ENCODE measurements around the gene PTPN6.

PTPN6 gene

DNA sequence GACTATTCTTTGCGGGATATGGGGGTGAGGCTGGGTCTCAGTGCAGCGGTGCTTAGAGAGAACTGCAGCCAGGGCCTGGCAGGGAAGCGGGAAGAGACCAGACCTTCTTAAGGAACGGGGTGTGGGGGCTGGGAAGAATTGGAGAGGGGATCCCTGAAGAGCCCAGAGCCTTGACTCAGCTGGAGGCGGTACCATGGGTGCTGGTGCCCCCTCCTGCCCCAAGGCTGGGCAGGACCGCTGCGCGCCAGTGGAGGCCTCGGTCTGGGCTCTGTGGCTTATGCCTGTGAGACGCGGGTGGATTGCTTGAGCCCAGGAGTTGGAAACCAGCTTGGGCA is 8.9 kb upstream of the PTPN6 start:
- no peak for DNase-seq

GRCh38 chr12:6943389-6943721 is 7.8 kb upstream of the PTPN6 start:
- DNase-seq: peak; percentile 99

GRCh38 chr12:6943722-6944380 is 7.3 kb upstream of the PTPN6 start, which contains the start of the genes C12orf57 and RNU7-1:
TSS of gene C12orf57 (plus strand) at chr12:6944022. CDS start at chr12:6944122, 100 bp downstream.
TSS of gene RNU7-1 (plus strand) at chr12:6943816.
- DNase-seq: peak; percentile 99

DNA sequence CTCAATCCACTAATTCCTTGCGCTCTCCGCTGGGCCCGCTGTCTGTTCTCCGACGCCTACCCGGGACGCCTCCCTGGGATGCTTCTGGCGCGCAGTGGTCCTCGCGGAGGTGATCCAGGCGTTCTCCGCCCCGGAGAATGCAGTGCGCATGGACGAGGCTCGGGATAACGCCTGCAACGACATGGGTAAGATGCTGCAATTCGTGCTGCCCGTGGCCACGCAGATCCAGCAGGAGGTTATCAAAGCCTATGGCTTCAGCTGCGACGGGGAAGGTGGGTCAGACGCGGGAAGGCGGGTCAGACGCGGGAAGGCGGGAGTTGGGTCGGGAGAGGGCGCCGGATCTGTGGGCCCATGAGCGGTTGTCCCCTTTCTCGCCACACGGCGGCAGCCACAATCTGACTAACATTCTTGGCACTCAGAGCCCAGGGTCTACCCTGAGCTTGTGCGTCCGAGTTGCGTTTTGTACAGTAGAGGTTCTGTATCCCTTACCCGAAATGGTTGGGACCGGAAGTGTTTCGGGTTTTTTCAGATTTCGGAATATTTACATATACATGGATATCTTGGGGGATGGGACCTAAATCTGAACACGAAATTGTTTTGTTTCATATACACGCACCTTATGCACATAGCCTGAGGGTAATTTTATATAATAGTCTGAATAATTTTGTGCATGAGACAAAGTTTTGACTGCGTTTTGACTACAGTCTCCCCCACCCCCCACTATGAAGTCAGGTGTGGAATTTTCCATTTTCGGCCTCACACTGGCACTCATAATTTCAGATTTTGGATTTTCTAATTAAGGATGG is 6.6 kb upstream of the PTPN6 start:
- DNase-seq: peak; percentile 88

DNA sequence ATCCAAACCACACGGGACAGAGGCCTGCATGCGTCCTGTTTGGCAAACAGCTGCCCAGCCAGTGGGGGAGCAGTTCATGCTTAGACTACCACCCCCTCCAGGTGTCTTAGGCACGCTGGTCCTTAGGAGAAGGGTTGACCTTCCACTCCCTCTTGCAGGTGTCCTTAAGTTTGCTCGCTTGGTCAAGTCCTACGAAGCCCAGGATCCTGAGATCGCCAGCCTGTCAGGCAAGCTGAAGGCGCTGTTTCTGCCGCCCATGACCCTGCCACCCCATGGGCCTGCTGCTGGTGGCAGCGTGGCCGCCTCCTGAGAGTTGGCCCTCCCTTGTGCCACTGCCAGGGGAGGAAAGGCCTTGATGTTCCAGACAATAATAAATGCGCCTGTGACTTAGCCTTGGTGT is 5.5 kb upstream of the PTPN6 start:
- no peak for DNase-seq

- DNase-seq: peak; percentile 87
Measured at GRCh38 chr12:6946033-6946919, 4.9 kb upstream of the PTPN6 start.

GRCh38 chr12:6946920-6947374 is 4.2 kb upstream of the PTPN6 start:
- DNase-seq: no peak

DNA sequence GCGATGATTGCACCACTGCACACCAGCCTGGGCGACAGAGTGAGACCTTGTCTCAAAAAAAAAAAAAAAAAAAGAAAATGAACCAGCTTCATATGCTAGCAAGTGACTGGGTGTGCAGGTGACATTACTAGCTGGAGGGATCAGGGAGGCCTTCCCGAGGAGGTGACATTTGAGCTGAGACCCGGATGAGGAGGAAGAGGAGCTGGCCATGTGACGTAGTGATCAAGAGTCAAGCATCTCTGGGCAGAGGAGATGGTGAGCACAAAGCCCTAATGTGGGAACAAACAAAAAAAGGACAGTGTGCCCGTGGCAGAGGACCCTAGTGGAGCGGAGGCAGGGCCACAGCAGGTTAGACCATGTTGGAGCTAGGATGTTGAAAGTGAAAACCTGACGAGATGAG is 3.5 kb upstream of the PTPN6 start:
- DNase-seq: no peak

DNA sequence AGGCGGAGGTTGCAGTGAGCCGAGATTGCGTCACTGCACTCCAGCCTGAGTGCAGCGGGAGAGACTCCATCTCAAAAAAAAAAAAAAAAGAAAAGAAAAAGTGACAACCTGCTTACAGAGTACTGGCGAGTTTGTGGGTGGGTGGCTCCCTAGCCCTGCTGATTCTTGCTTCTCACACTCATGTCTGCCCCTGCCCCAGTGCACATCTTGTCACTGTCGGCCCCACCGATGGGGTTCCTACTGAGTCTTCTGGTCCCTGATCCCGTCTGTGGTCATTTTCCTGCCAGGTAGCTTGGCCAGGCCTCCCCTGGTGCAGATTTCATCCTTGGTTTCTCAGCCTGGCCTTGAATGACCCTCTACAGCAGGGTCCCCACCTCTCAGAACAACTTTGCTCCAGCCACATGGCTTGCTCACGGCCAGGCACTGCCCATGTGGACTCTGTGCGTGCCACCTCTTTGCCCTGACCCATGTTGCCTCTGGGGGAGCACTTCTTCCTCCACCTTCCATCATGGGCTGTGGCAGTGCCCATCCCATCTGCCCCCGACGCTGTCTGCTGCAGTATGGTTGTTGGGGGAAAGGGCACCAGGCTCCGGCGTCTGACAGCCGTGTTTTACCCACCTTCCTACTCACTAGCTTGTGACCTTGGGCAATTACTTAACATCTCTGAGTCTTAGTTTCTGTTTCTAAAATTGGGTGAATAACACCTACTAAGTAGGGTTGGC is 2.1 kb upstream of the PTPN6 start:
- no peak for DNase-seq

DNA sequence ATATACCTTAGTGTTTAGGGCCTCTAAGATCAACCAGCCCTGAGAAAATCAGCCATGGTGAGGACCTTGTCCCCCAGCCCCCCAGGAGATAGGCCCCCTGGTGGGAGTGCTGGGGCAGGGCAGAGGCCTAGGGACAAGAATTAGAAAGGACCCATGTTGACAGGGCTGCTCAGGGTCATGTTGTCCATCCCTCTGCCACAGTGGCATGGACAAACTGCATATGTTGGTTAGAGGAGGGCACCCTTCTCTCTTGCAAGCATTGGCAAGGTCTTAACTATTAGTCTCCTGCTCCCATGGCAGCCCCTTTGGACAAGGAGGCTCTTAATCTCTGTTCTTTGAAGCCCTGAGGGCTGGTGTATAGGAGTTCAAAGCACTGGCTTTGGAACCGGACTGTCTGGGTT is 755 bp upstream of the PTPN6 start:
- DNase-seq: no peak

- DNase-seq: no peak
Measured at GRCh38 chr12:6951551-6952120, 480 bp downstream of the PTPN6 start.

- DNase-seq: no peak
Measured at GRCh38 chr12:6952121-6952862, 1.1 kb downstream of the PTPN6 start.

DNA sequence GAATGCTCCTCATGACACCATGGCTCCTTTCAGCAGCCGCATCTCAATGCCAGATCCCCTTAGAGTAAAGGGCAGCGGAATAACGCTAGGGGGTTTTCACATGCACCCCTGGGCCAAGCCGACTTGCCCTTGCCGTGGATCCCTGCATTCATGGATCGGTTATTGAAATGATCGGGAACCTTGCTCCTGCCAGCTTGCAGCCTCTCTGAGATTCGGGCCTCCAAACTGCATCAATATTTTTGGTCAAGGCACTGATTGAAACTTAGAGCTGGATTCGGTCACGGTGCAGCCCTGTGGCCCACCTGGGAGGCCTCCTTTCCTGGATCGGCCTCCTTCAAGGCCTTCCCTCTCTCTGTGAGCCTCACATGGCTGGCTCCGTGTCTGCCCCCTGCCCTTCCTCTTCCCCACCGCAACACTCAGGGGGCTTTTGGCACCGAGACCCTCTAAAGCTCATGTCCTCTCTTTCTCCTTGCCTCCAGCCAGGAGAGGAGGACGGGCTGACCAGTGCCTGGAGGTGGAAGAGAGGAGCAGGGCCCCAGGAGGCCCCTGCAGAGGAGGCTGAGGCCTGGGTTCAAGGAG is 1.8 kb downstream of the PTPN6 start:
- no peak for DNase-seq

GRCh38 chr12:6953442-6954315 is 2.5 kb downstream of the PTPN6 start:
- no peak for DNase-seq

DNA sequence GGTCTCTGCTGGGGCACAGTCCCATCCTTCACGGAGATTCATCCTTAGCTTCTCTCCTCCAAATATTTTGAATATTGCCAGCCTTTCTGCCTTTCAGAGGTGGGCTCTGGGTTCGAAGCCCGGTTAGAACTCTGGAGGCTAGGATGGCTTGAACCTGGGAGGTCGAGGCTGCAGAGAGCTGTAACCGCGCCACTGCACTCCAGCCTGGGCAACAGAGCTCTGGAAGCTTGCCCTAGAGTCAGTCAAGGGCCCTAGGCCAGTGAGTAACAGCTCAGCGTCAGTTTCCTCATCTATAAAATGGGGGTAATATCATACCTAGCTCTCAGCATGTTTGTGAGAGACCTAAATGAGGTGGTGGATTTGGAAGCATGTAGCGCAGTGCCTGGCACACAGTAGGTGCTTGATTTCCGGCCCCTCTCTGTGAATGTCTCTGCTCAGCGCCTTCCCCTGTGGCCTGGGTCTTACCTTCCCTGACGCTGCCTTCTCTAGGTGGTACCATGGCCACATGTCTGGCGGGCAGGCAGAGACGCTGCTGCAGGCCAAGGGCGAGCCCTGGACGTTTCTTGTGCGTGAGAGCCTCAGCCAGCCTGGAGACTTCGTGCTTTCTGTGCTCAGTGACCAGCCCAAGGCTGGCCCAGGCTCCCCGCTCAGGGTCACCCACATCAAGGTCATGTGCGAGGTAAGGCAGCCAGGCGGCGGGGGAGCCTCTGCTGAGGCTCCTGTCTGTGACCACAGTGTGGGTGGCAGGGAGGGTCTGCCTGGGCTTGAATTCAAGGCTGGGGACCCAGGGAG is 3.4 kb downstream of the PTPN6 start:
- DNase-seq: no peak

DNA sequence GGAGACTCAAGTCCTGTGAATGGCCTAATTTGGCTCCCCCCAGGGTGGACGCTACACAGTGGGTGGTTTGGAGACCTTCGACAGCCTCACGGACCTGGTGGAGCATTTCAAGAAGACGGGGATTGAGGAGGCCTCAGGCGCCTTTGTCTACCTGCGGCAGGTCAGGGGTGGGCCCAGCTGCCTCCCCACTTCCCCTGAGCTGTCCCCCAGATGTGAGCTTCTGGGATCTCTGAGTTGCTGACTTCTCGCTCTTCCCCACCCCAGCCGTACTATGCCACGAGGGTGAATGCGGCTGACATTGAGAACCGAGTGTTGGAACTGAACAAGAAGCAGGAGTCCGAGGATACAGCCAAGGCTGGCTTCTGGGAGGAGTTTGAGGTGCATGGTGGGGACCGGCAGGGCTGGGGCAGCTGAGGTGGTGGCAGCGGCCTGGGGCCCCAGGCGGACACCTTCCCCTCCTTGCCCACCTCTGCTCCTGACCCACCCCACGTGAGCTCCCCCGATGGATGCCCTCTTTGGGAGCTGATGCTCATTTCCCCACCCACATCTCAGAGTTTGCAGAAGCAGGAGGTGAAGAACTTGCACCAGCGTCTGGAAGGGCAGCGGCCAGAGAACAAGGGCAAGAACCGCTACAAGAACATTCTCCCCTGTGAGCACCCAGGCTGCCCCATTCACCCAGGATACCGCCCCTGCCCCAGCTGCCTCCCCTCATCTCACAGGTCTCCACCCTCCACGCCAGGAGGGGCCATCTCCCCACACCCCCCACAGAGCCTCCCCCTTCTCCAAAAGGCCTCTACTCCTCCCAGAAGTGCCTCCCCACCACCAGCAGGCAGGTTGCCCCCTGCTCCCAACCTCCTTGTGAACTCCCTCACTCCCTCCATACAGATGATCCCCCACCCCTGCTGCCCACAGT is 4.2 kb downstream of the PTPN6 start:
- no peak for DNase-seq

GRCh38 chr12:6956021-6956727 is 5.0 kb downstream of the PTPN6 start:
- no peak for DNase-seq
